Measurements from ENCODE around the gene PIM1. TPM values are rescaled to one million over a fixed set of nuclear protein-coding genes. Genes with fewer than 3 reads are reported as not detected.
"Not testable (repeated sequence)": the region's sequence is repeated elsewhere in the genome, so short reads cannot be mapped to it uniquely, and the experiment has no call there.

Gene PIM1
- total and polyA plus RNA-seq, 10 donors, result 22.1 to 176 (median 59.3) TPM

DNA sequence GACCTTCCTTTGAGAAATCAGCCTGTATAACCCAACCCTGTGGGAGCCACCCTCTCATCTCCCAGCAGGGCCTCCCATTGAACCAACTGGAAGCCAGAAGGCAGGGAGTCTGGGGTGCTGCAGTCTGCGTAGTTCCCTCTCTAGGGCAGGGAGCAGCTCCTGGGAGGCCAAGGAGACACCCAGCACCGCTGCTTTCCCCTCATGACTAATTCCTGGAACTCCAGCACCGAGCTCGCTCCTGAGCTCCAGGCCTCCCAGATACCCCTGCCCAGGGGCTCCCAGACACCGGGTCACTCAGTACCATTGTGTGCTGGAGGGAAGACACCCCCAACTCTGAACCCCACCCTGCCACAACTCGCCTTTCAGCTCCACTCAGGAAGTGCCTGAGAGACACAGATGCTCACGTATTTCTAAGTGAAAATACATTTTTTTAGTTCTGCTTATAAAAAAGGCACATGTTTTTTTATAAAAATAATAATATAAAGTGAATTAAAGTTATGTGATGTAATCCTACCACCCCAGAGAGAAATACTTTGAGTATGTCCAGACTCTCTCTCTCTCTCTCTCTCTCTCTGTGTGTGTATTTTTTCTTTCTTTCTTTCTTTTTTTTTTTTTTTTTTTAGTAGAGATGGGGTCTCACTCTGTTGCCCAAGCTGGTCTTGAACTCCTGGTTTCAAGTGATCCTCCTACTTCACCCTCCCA is 17.5 kb downstream of the PIM1 start:
- peaks cover 17 to 99% (median 54%) of the 10 kb centered on the region in 6 donors for H3K4me1 ChIP-seq
- H3K27ac ChIP-seq, result peak overlapping the region; percentile 15 to 95 (median 50)
- no peaks in the 10 kb centered on the region for H3K27me3 ChIP-seq (replicated peaks in 1 of 7)
- H3K9me3 ChIP-seq, result no peaks in the 10 kb centered on the region
- 41 to 59% (median 44%) methylated on average over 7 of the region's 7 CpGs for WGBS, 5 donors
- no peak for DNase-seq
- TF ChIP-seq POLR2A (IDR thresholded peaks at IDR 0.05) (no peak), POLR2AphosphoS5 (IDR thresholded peaks at IDR 0.05) (no peak)
- TF ChIP-seq, protein P1, sequence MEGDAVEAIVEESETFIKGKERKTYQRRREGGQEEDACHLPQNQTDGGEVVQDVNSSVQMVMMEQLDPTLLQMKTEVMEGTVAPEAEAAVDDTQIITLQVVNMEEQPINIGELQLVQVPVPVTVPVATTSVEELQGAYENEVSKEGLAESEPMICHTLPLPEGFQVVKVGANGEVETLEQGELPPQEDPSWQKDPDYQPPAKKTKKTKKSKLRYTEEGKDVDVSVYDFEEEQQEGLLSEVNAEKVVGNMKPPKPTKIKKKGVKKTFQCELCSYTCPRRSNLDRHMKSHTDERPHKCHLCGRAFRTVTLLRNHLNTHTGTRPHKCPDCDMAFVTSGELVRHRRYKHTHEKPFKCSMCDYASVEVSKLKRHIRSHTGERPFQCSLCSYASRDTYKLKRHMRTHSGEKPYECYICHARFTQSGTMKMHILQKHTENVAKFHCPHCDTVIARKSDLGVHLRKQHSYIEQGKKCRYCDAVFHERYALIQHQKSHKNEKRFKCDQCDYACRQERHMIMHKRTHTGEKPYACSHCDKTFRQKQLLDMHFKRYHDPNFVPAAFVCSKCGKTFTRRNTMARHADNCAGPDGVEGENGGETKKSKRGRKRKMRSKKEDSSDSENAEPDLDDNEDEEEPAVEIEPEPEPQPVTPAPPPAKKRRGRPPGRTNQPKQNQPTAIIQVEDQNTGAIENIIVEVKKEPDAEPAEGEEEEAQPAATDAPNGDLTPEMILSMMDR (IDR thresholded peaks at IDR 0.05 in 8 of 11, conservative IDR thresholded peaks at IDR 0.05 in 3 of 11), result no peak
- intact Hi-C loops (cut with DNase I; ENCODE audit: low total_unique reads), result no loop called here
- no peaks in the 10 kb centered on the region for H3K36me3 ChIP-seq
- H3K4me3 ChIP-seq, result no peak overlapping the region

DNA sequence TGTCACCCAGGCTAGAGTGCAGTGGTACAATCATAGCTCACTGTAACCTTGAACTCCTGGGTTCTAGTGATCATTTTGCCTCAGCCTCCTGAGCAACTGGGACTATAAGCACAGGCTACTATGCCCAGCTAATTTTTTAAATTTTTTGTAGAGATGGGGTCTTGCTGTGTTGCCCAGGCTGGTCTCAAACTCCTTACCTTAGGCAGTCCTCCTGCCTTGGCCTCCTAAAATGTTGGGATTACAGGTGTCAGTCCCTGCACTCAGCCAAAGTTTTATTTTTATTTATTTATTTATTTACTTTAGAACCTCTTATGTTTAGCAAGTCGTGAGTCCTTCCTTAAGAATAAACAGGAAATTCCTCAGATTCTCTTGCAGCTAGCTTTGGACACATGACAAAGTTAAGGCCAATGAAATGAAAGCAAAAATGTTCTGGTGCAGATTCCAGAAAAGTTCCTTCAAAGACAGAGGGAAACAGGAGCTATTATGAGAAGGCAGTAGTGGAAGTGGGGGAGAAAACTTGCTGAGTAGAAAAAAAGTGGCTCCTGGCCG is 19.1 kb downstream of the PIM1 start:
- 63 to 81% (median 76%) methylated on average over 2 of the region's 2 CpGs for WGBS, 5 donors
- intact Hi-C loops (cut with DNase I; ENCODE audit: low total_unique reads), result no loop called here
- Histone ChIP-seq H3K4me1 (peaks cover 3 to 88% (median 38%) of the 10 kb centered on the region in 6 donors), H3K4me3 (no peak overlapping the region), H3K36me3 (no peaks in the 10 kb centered on the region), H3K9me3 (no peaks in the 10 kb centered on the region), H3K27ac (peak overlapping the region in 4 of 8 donors; percentile 32 to 92 (median 70)), H3K27me3 (replicated peaks in 1 of 7) (no peaks in the 10 kb centered on the region)
- TF ChIP-seq POLR2A (IDR thresholded peaks at IDR 0.05), result no peak
- no peak for TF ChIP-seq POLR2AphosphoS5 (IDR thresholded peaks at IDR 0.05)
- TF ChIP-seq, protein P1 (IDR thresholded peaks at IDR 0.05 in 8 of 11, conservative IDR thresholded peaks at IDR 0.05 in 3 of 11), result no peak
- no peak for DNase-seq

DNA sequence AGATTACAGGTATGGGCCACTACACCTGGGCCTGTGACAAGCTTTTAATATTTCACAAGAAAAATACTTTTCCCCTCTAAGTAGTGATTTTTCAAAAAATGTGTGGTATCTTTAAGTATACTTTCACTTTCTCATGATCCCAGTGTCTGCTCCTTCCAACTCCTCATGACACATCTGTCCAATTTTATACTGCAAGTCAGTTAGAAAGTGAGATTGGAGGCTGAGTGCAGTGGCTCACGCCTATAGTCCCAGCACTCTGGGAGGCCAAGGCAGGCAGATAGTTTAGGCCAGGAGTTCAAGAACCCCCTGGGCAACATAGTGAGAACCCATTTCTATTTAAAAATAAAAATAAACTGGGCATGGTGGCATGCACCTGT is 20.2 kb downstream of the PIM1 start:
- Histone ChIP-seq H3K36me3 (no peaks in the 10 kb centered on the region), H3K27ac (peak overlapping the region in 6 of 8 donors; percentile 2 to 92 (median 51)), H3K4me1 (peaks cover 0 to 77% (median 31%) of the 10 kb centered on the region in 6 donors), H3K27me3 (replicated peaks in 1 of 7) (no peaks in the 10 kb centered on the region), H3K4me3 (no peak overlapping the region), H3K9me3 (no peaks in the 10 kb centered on the region)
- TF ChIP-seq POLR2A (IDR thresholded peaks at IDR 0.05) (no peak), POLR2AphosphoS5 (IDR thresholded peaks at IDR 0.05) (no peak)
- TF ChIP-seq, protein P1 (IDR thresholded peaks at IDR 0.05 in 8 of 11, conservative IDR thresholded peaks at IDR 0.05 in 3 of 11), result no peak
- no peak for DNase-seq
- intact Hi-C loops (cut with DNase I; ENCODE audit: low total_unique reads), result no loop called here
- WGBS, 5 donors, result 59 to 89% (median 68%) methylated on average over 1 of the region's 1 CpG

DNA sequence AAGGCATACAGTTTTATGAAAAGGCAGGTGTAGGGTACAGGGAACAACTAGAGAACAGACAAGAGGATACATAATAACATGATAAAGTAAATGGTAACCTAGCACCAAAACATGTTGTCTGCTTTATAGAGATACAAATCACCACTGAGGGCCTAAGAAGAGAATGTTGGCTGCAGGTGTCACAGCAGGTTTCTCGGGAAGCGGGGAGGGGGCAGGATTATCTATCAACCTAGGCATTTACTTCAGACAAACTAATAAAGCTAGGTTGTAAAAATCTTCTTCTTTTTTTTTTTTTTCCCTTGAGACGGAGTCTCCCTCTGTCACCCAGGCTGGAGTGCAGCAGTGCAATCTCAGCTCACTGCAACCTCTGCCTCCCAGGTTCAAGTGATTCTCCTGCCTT is 22.7 kb downstream of the PIM1 start:
- no peak for DNase-seq
- TF ChIP-seq POLR2AphosphoS5 (IDR thresholded peaks at IDR 0.05) (no peak), POLR2A (IDR thresholded peaks at IDR 0.05) (no peak)
- TF ChIP-seq, protein P1 (IDR thresholded peaks at IDR 0.05 in 8 of 11, conservative IDR thresholded peaks at IDR 0.05 in 3 of 11), result no peak
- Histone ChIP-seq H3K27ac (peak overlapping the region in 1 of 8 donors; percentile 21), H3K9me3 (no peaks in the 10 kb centered on the region), H3K27me3 (replicated peaks in 1 of 7) (no peaks in the 10 kb centered on the region), H3K4me1 (peaks cover 0 to 52% (median 16%) of the 10 kb centered on the region in 6 donors), H3K36me3 (no peaks in the 10 kb centered on the region), H3K4me3 (no peak overlapping the region)
- 89 to 99% (median 94%) methylated on average over 3 of the region's 3 CpGs for WGBS, 5 donors
- intact Hi-C loops (cut with DNase I; ENCODE audit: low total_unique reads), result no loop called here

DNA sequence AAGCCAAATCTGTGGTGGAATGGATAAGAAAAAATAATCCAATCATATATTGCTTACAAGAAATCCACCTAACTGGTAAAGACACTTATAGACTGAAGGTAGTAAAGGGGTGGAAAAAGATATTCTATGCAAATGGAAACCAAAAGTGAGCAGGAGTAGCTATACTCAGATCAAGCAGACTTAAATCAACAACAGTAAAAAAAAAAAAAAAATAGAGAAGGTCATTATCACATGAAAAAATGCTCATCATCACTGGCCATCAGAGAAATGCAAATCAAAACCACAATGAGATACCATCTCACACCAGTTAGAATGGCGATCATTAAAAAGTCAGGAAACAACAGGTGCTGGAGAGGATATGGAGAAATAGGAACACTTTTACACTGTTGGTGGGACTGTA is 24.9 kb downstream of the PIM1 start:
- H3K4me1 ChIP-seq, result peaks cover 0 to 30% (median 6%) of the 10 kb centered on the region in 6 donors
- DNase-seq; H3K9me3 ChIP-seq; H3K36me3 ChIP-seq; intact Hi-C loops (cut with DNase I; ENCODE audit: low total_unique reads); H3K27me3 ChIP-seq (replicated peaks in 1 of 7); H3K27ac ChIP-seq; H3K4me3 ChIP-seq: not testable (repeated sequence)
- 63 to 86% (median 80%) methylated on average over 1 of the region's 1 CpG; no CpG with 5 or more reads in 2 of the 5 donors for WGBS, 5 donors

DNA sequence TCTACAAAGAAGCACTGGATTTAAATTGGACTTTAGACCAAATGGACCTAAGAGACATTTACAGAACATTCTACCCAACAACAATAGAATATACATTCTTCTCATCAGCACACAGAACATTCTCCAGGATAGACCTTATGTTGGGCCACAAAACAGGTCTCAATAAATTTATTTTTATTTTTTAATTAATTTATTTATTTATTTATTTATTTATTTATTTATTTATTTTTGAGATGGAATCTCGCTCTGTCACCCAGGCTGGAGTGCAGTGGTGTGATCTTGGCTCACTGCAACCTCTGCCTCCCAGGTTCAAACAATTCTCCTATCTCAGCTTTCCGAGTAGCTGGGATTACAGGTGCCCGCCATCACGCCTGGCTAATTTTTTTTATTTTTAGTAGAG is 26.5 kb downstream of the PIM1 start:
- H3K4me3 ChIP-seq; H3K27me3 ChIP-seq (replicated peaks in 1 of 7); H3K9me3 ChIP-seq; H3K36me3 ChIP-seq; DNase-seq; H3K27ac ChIP-seq; intact Hi-C loops (cut with DNase I; ENCODE audit: low total_unique reads): not testable (repeated sequence)
- peaks cover 0 to 16% (median 0%) of the 10 kb centered on the region in 6 donors for H3K4me1 ChIP-seq
- 73 to 96% (median 91%) methylated on average over 4 of the region's 4 CpGs for WGBS, 5 donors
